GM19193 (cell line): ENCODE data around the gene FBXL13.

Experiments used
- POLR2A ChIP-seq: IDR thresholded peaks from 4 replicates; pipeline ENCODE4 v1.6.1; 2011; ENCODE audit not compliant: insufficient read depth, insufficient read length; ENCODE audit errors: extremely low read depth

The FBXL13 gene

DNA sequence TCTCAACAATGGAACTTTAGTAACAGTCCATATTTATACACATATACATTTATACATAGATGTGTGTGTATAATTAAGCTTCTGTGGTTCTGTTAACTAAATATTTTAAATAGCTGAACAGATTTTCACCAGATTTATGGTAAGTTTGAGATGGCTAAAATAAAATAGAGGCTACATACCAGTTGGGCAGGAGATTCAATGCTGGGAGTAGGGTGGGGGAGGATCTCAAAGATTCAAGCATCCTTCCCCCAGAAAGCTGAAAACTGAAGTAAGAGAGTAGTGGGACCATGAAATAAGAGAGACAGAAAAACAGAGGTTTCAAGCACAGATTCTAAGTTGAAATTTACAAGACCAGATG is 147.8 kb downstream of the FBXL13 start:
- TF ChIP-seq POLR2A, result no peak

DNA sequence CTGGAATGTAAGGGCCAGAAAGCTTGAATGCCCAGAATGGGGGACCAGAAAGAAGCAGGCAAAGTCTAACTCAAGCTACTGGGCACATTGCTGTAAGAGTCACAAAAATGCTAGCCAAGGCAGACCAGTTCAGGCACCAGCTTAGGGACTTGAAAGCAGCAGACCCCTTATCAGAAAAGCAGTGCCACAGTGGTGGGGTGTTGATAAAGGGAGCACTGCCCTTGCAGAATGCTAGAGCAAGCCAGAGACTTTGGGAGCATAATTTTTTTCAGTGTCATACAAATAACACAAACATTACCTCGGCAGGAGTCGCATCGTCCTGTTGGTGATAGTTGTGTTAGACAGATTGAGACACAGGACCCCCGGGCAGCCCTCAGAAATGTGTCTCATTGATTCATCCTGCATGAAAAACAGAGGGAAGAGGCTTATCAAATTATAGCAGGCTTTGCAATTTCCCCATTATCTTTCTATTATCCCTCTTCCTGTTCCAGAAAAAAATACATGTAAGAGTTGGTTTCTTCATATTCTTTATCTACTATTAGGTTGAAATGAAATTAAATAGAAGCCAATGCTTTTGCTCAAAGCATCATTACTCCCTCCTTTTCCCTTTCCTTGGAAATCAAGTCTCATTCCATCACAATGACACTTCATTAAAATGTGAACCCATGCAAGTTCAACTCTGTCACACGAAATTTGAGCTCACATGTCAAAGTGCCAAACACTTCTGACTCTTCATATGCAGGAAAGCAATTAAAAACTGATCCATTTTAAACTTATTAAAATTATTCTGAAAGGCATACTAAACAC is 148.4 kb downstream of the FBXL13 start:
- TF ChIP-seq POLR2A, result no peak

DNA sequence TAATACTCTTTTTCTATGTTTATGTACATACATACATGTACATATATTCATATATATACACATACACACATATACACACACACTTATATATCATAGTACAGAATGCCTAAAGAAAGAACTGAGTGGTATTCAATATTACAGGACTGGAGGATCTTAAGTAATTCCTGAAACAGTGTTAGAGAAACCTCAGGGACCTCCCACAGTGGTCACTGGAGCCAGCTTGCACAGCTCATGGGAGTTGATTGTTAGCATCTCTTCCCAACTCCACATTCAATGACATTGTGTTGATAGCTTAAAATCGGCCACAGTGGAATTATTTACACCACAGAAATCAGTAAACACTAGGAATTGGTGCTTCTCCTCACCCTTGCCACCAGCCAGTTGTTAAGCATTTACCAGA is 155.8 kb downstream of the FBXL13 start:
- TF ChIP-seq POLR2A, result no peak

DNA sequence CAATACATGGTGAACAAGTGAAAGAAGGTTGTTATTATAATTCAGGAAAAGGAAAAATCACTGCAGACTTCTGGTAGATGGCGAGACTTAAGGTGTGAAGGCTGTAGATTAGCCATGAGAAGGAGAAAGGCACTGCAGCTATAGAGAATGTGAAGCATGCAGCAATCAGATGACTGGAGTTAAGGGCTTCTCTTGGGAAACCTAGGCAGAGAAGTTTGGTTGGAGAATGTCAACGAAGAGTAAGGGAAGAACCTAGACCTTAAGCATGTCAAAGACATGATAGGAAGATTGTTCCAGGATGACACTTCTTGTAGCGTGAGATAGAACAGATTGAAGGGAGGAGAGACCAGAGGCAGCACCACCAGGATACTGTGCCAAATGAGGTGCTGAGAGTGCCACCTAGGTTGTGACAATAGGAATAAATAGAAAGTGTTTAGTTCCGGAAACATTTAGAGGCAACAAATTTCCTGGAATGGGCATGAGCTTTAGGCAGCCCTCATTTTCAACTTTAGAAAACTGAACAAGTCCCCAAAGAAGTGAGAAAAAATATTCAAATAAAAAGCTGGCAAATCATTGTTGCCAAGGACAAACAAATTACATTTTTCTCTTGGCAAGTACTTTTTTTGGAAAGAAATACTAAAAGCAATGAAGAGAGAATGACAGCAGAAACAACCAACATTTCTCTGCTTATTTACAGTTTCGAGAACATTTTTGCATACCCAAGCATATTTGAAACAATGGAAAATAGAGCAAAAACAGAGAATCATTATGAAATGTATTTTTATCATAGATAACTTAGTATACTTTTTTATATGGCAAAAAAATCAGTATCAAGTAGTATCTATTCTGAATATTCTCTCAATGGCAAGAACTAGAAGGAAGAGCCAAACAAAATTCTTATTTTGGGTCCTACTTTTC is 156.9 kb downstream of the FBXL13 start:
- TF ChIP-seq POLR2A, result no peak

DNA sequence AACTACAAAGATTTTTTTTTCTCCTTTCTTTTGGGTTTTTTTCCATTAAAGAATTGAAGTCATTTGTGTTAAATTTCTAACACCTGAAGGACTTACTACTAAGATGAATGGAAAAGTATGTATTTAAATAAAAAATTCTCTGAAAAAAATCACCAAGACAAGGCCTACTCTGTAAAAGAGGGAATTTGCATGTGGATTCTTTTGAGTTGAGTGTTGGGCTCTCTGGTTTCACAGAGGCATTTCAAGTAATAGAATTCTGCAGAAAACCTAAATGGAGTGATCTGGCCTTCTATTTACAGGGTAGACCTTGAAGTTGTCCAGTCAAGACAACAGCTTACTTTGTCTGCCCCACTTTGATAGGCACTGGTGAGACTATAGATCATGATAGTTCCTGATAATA is 157.7 kb downstream of the FBXL13 start:
- TF ChIP-seq POLR2A, result no peak

DNA sequence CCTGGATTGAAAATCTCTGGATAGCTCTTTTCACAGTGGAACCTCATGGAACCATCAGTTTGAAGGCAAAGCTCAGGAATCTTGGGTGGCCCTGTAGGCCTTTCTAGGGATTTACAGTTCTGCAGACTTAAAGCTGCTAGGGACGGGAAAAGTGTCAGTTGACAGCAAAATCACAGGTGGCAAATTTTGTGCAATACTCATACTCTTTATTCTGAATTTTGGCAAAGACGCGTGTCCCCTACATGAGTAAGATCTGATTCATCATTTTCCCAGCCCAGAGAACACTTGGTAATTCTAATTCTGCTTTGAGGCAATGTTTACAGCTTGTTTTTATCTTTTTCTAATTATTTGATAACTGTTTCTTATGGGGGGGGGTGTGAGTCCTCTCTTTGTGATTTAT is 158.2 kb downstream of the FBXL13 start:
- TF ChIP-seq POLR2A, result no peak

DNA sequence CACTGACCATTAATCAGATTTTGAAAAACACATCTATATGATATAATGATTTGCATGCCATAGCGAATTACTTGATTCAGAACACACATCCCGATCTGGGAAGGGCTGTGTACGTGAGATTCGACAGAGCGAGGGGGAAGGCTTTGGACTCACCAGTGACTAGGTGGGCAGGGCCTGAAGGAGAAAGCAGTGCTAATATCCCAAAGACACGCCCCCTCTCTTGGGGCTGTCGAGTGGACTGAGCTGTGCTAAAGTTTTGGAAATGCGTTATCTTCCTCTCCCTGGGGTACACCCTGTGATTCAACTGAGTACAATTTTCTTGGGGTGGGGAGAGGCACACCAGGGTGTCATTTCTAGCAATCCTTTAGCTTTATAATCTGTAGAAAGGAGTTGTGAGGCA is 160.0 kb downstream of the FBXL13 start:
- TF ChIP-seq POLR2A, result no peak

DNA sequence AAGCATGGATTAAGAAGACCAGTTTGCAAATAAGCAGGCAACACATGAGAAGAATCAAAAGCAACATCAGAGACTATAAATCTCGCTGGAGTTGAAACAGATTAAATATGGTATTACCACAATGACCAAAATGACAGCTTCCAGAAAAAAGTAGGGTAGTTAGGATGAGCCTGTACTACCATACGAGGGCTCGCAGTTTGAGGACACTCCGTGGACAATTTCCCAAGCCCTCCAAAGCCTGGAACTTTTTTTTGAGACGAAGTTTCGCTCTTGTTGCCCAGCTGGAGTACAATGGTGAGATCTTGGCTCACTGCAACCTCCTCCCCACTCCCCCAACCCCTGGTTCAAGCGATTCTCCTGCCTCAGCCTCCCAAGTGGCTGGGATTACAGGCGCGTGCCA is 160.8 kb downstream of the FBXL13 start:
- TF ChIP-seq POLR2A, result no peak

DNA sequence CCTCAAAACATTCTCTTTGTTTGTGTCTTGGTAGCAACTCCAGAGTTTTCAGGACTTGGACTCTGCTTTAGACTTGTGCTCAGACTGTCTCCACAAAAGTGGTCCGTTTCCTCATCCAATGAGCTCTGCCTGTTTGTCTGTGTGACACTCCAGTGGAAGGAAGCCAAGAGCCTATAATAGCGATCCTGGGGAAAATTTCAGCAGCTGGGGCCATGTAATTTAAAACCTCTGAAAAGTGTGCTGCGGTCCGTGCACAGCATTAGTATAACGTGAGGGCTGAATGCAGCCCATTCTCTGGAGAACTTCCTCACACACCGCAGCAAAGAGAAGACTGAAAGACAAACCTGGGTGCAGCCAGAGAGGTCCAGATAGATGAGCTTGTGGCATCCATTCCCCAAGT is 161.9 kb downstream of the FBXL13 start, which contains the start of gene LRRC17:
TSS of gene LRRC17 (plus strand) at position 259 of the 400 bp plus-strand sequence. CDS start 20,914 bp downstream, outside the sequence.
- TF ChIP-seq POLR2A, result no peak

DNA sequence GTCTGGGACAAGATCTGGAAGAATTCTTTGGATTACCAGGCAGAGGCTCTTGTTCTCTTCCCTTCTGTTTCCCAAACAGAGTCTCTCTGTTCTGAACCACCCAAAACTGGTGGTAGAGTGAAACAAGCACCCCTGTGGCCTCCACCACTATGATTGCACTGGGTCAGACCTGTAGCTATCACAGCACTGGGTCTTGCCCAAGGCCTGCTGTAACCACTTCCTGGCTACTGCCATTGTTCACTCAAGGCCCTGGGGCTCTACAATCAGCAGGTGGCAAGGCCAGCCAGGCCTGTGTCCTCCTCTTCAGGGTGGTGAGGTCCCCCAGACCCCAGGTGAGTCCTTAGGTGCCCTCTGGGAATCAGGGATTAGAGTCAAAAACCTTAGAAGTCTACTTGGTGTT is 165.9 kb downstream of the FBXL13 start:
- TF ChIP-seq POLR2A, result no peak

DNA sequence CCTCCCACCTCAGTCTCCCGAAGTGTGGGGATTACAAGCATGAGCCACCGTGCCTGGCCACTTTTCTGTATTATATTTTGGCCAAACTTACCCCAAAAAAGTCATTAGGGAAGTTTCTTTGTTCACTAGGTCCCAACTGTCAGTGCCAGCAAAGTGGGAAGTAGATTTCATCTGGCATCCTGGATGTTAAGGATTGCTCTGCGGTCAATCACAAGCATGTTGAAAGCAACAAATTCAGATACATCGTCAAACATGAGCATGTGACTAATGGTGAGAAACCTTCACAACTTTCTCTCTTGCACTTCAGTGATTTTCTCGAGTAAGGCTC is 176.1 kb downstream of the FBXL13 start:
- TF ChIP-seq POLR2A, result no peak

DNA sequence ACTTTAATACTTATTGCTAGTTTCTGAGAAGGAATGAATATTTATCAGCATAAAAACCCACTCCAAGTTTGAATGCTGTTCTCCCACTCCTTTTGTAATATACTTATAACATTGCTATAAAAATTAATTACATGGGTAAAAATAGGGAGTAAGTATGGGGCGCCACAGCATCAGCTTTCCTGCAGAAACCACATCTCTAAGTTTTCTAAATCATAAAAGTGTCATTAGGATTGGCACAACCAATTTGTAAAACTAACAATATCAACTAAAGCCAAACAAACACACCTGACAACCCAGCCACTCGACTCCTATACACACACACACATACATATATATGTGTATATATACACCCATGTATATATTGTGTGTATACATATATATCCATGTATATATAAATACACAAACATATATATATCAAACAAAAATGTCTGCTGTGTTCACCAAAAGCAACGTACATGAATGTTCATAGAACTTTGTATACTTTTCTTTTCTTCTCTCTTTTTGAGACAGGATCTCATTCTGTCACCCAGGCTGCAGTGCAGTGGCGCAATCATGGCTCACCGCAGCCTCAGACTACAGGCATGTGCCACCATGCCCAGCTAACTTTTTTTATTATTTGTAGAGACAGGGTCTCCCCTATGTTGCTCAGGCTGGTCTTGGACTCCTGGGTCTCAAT is 176.6 kb downstream of the FBXL13 start:
- TF ChIP-seq POLR2A, result no peak

DNA sequence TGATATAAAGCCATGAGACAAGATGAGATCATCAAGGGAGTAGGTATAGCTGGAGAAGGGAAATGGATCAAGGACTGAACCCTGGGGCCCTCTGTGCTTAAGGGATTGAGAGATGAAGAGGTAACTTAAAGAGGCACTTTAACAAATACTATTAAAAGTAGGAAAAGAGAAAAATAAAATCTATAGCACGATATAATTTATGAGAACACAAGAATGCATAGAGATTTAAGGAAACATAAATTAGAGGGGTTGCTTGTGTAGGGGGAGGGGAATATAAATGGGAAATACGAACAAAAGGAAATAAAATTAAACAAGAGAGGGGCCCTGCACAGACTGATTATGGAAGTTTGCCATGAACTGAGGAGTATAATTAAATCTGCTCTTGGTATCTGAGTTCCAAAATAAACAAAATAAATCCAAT is 177.4 kb downstream of the FBXL13 start:
- no peak for TF ChIP-seq POLR2A

DNA sequence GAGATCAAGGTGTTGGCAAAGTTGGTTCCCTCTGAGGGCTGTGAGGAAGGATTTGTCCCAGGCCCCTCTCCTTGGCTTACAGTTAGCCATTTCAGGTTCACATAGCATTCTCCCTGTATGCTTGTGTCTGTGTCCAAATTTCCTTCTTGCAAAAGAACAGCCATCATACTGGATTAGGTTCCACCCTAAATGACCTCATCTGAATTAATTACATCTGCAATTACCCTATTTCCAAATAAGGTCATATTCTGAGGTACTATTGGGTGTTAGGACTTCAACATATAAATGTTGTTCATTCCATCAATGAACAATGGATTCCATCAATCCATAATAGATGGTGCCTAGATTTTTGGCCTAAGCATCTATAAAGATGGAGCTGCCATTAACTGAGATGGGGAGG is 178.0 kb downstream of the FBXL13 start:
- TF ChIP-seq POLR2A, result no peak

DNA sequence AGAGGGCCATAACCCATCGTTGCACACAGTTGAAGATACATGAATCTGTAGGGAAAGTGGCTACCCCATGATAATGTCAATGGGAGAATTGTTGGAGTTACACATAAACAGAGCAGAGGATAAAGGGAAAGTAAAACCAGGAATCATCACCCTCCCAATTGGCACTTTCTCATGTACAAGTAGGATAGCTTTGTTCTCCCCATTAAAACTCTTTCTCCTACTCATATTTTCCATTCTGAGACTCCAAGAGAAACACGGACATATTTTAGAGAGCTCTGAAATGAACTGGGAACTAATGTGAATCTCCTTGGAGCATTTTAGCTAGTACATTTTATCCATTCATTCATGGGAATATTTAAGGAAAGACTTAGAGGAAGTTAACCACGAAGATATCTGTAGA is 179.0 kb downstream of the FBXL13 start:
- TF ChIP-seq POLR2A, result no peak
